H1 (cell line): ENCODE results near the gene CHD2. TPM values are rescaled to one million over a fixed set of nuclear protein-coding genes. Genes with fewer than 3 reads are reported as not detected.

ENCODE experiments used
- BRCA1 ChIP-seq: IDR thresholded peaks from 2 replicates; pipeline ENCODE4 v1.6.1; 2012; ENCODE audit warnings: low read depth, low read length, improper control_type of control experiment
- CBX5 ChIP-seq: fragments of 300-800, 300-1000 bp; sonication (generic); IDR thresholded peaks from 2 replicates; pipeline ENCODE4 v1.7.1; 2016; ENCODE audit warnings: antibody characterized with exemption, low read length, low read depth
- CEBPB ChIP-seq: IDR thresholded peaks from 2 replicates; pipeline ENCODE4 v1.6.1; 2012; ENCODE audit warnings: low read depth, low read length
- CHD2 ChIP-seq: IDR thresholded peaks from 2 replicates; pipeline ENCODE4 v1.6.1; 2012; ENCODE audit warnings: low read length, improper control_type of control experiment
- JUND ChIP-seq: IDR thresholded peaks from 2 replicates; pipeline ENCODE4 v1.6.1; 2011; ENCODE audit warnings: mild to moderate bottlenecking, improper control_type of control experiment, low read length
- SRF ChIP-seq: IDR thresholded peaks from 2 replicates; pipeline ENCODE4 v1.6.1; 2011; ENCODE audit warnings: mild to moderate bottlenecking, low read depth, low read length, moderate library complexity
- ZNF274 ChIP-seq: IDR thresholded peaks from 2 replicates; pipeline ENCODE4 v1.7.0; 2012; ENCODE audit warnings: low read length, borderline replicate concordance; ENCODE audit errors: extremely low read depth
- polyA plus RNA-seq, 7 experiments: library from polyadenylated mRNA; depleted of rRNA in 3 of 7; stranded (reverse) in 5 of 7; unstranded in 2 of 7; fragments of >200 nt in 5 of 7; fragments of 200-250 nt in 2 of 7; gene quantifications; 1 replicate in 5 of 7; 2 replicates in 1 of 7; 4 replicates in 1 of 7; pipeline versions ENCODE4 v1.2.1 to v1.2.3, GENCODE V29; 2011 to 2013; ENCODE audit warnings: missing spikeins in 2 of 7, mixed read lengths in 2 of 7
- total RNA-seq: library from RNA; stranded (reverse); fragmentation: NEBNext Ultra II Directional; extraction: Animal tissue kit (Norgen Biotek cat#: 25700); gene quantifications from 2 replicates; pipeline ENCODE4 v1.2.1, GENCODE V29; 2021
- TF ChIP-seq, protein P1 (sequence below): IDR thresholded peaks from 2 replicates; pipeline ENCODE4 v1.6.1; 2011; ENCODE audit warnings: low read length, improper control_type of control experiment

CHD2 gene
- total and polyA plus RNA-seq, 2 of the 8 experiments (the other 6 are each of a cell fraction or from before 2014, with no cell fraction given): 28.8 to 70.0 TPM

DNA sequence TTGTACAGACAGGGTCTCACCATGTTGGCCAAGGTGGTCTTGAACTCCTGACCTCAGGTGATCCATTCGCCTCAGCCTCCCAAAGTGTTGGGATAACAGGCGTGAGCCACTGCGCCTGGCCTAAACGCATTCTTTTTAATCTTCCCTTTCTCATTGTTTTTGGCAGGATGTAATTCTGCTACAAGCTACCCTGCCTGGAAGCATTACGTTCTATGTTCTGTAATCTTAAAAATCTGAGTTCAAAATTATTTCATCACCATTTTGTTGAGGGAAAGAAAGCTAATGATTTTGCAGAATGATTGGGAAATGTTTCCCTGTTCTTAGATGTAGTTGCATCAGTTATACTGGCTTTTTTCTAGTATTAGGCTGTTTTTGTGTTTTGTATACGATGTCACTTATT is 117.4 kb downstream of the CHD2 start (continued):
- TF ChIP-seq, protein P1, sequence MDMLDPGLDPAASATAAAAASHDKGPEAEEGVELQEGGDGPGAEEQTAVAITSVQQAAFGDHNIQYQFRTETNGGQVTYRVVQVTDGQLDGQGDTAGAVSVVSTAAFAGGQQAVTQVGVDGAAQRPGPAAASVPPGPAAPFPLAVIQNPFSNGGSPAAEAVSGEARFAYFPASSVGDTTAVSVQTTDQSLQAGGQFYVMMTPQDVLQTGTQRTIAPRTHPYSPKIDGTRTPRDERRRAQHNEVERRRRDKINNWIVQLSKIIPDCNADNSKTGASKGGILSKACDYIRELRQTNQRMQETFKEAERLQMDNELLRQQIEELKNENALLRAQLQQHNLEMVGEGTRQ: no peak
- TF ChIP-seq SRF (no peak), CEBPB (no peak), BRCA1 (no peak), CHD2 (no peak), ZNF274 (no peak), CBX5 (no peak), JUND (no peak)
